Measurements from ENCODE around the gene SIRT6. TPM values are rescaled to one million over a fixed set of nuclear protein-coding genes. Genes with fewer than 3 reads are reported as not detected.
A peak's percentile ranks its signal among the peaks of the same experiment; 100 is the strongest.
"Not testable (repeated sequence)": the region's sequence is repeated elsewhere in the genome, so short reads cannot be mapped to it uniquely, and the experiment has no call there.

Gene SIRT6
- total RNA-seq, 1 experiment from 2014 or later: 27.4 TPM

- DNase-seq (ENCODE audit: low spot score): no peak
Observed at GRCh38 chr19:4136680-4137088, 45.7 kb downstream of the SIRT6 start.

DNA sequence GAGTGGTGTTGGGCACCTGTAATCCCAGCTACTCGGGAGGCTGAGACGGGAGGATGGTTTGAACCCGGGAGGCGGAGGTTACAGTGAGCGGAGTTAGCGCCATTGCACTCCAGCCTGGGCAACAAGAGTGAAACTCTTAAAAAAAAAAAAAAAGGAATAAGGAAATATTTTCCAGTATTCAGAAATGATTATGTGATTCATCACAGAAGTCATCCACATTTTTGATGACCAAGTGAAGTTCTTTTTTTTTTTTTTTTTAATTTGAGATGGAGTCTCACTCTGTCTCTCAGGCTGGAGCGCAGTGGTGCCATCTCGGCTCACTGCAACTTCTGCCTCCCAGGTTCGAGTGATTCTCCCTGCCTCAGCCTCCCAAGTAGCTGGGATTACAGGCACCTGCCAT is 47.0 kb downstream of the SIRT6 start:
- DNase-seq (ENCODE audit: low spot score): not testable (repeated sequence)

GRCh38 chr19:4134351-4134750 is 48.0 kb downstream of the SIRT6 start:
- no peak for DNase-seq (ENCODE audit: low spot score)

DNA sequence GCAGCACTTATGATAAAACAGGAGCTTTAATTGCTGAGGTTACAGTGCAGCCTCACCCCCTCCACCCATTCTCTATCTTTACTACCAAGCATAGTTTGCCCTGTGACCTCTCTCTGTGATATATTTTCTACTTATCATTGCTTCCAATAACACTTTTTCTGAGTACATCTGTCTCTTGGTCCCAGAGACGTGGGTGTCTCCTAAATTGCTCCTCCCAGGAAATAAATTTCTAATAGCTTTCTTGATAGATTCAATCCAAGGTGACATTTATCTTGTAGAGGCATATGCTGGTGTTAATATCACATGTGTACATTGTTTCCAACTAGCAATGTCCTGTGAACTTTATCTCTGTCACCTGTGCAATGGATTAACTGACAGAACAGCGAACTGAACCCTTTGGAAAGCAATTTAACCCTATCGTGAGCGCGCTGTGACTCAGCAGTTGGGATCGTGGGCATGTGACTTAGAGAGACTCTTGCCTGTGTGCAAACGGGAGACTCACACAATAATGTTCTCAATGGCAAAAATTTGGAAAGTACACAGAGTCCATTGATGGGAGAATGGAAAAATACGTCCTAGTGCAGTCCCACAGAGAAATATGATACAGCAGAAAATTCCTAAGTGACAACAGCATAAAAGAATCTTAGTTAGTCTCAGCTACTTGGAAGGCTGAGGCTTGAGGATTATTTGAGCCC is 51.5 kb downstream of the SIRT6 start:
- peak; percentile 65 for DNase-seq (ENCODE audit: low spot score)

DNA sequence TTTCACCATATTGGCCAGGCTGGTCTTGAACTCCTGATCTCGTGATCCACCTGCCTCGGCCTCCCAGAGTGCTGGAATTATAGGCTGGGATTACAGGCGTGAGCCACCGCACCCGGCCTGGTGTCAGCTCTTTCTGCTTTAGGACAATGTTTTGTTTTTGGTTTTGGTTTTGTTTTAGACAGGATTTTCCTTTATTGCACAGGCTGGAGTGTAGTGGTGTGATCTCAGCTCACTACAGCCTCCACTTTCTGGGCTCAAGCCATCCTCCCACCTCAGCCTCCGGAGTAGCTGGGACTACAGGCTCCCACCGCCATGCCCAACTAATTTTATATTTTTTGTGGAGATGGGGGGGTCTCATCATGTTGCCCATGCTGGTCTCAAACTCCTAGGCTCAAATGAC is 53.3 kb downstream of the SIRT6 start:
- DNase-seq (ENCODE audit: low spot score): not testable (repeated sequence)

GRCh38 chr19:4127322-4127721 is 55.0 kb downstream of the SIRT6 start:
- not testable (repeated sequence) for DNase-seq (ENCODE audit: low spot score)

GRCh38 chr19:4124638-4125037 is 57.7 kb downstream of the SIRT6 start:
- no peak for DNase-seq (ENCODE audit: low spot score)

Small RNA genes lying within 50 kb of the gene (small RNA-seq; reads per million reads assigned to genes)
- gene RF00017: not detected

Other genes starting within 250 kb of the SIRT6 start
- gene NMRK2, start 249.5 kb downstream of the SIRT6 start, total RNA-seq (2014; rRNA removed; shearing (Covaris generic)): not detected in 2 replicates
- 75.4 and 84.8 TPM in 2 replicates for gene DAPK3, start 211.5 kb downstream of the SIRT6 start, total RNA-seq (2014; rRNA removed; shearing (Covaris generic))
- 2,153 and 2,165 TPM in 2 replicates for gene EEF2, start 197.1 kb downstream of the SIRT6 start, total RNA-seq (2014; rRNA removed; shearing (Covaris generic))
- 40.6 and 40.8 TPM in 2 replicates for gene PIAS4, start 174.8 kb downstream of the SIRT6 start, total RNA-seq (2014; rRNA removed; shearing (Covaris generic))
- gene ZBTB7A, start 115.7 kb downstream of the SIRT6 start, total RNA-seq (2014; rRNA removed; shearing (Covaris generic)): 67.4 and 72.7 TPM in 2 replicates
- gene MAP2K2, start 58.4 kb downstream of the SIRT6 start, total RNA-seq (2014; rRNA removed; shearing (Covaris generic)): 212 and 232 TPM in 2 replicates
- gene CREB3L3, start 28.9 kb downstream of the SIRT6 start, total RNA-seq (2014; rRNA removed; shearing (Covaris generic)): not detected in 2 replicates
- 0.20 and 0.89 TPM in 2 replicates for gene ANKRD24, start 126 bp upstream of the SIRT6 start, total RNA-seq (2014; rRNA removed; shearing (Covaris generic))
- not detected in 2 replicates for gene EBI3, start 47.0 kb upstream of the SIRT6 start, total RNA-seq (2014; rRNA removed; shearing (Covaris generic))
- gene YJU2, start 64.5 kb upstream of the SIRT6 start, total RNA-seq (2014; rRNA removed; shearing (Covaris generic)): 25.5 and 36.1 TPM in 2 replicates
- gene SHD, start 96.7 kb upstream of the SIRT6 start, total RNA-seq (2014; rRNA removed; shearing (Covaris generic)): 0.21 and 1.6 TPM in 2 replicates
- not detected in 2 replicates for gene TMIGD2, start 119.8 kb upstream of the SIRT6 start, total RNA-seq (2014; rRNA removed; shearing (Covaris generic))
- 0.41 and 0.60 TPM in 2 replicates for gene FSD1, start 122.0 kb upstream of the SIRT6 start, total RNA-seq (2014; rRNA removed; shearing (Covaris generic))
- gene STAP2, start 156.3 kb upstream of the SIRT6 start, total RNA-seq (2014; rRNA removed; shearing (Covaris generic)): 69.6 and 74.4 TPM in 2 replicates
- gene MPND, start 161.0 kb upstream of the SIRT6 start, total RNA-seq (2014; rRNA removed; shearing (Covaris generic)): 9.4 and 18.6 TPM in 2 replicates
- gene SH3GL1, start 218.0 kb upstream of the SIRT6 start, total RNA-seq (2014; rRNA removed; shearing (Covaris generic)): 43.5 and 55.5 TPM in 2 replicates
- gene CHAF1A, start 220.1 kb upstream of the SIRT6 start, total RNA-seq (2014; rRNA removed; shearing (Covaris generic)): 49.7 and 63.7 TPM in 2 replicates

Measured in HT-29 (cell line).